NCI-H2227 (cell line): ENCODE measurements around the gene ARHGEF11.

Experiments used
- DNase-seq: peaks from one replicate; lab custom pipeline; 2025; ENCODE audit not compliant: unreplicated experiment; lab: John Stamatoyannopoulos, UW

The ARHGEF11 gene

GRCh38 chr1:156898971-156899664, 146.4 kb downstream of the ARHGEF11 start:
- no peak for DNase-seq

- DNase-seq: no peak
Measured at GRCh38 chr1:156898161-156898566, 147.4 kb downstream of the ARHGEF11 start.

- DNase-seq: no peak
Measured at GRCh38 chr1:156897078-156897825, 148.3 kb downstream of the ARHGEF11 start.

GRCh38 chr1:156896490-156897033, 149.0 kb downstream of the ARHGEF11 start:
- DNase-seq: no peak

GRCh38 chr1:156895927-156896326, 149.6 kb downstream of the ARHGEF11 start:
- DNase-seq: no peak

- no peak for DNase-seq
Measured at GRCh38 chr1:156895455-156895812, 150.1 kb downstream of the ARHGEF11 start.

- no peak for DNase-seq
Measured at GRCh38 chr1:156894711-156895454, 150.7 kb downstream of the ARHGEF11 start.

- DNase-seq: no peak
Measured at GRCh38 chr1:156894001-156894400, 151.5 kb downstream of the ARHGEF11 start.

- no peak for DNase-seq
Measured at GRCh38 chr1:156893048-156893953, 152.2 kb downstream of the ARHGEF11 start, which contains the start of gene PEAR1. TSS of gene PEAR1 (plus strand) at chr1:156893718. CDS start at chr1:156903927, 10,209 bp downstream.

GRCh38 chr1:156892190-156893047, 153.1 kb downstream of the ARHGEF11 start:
- DNase-seq: peak; percentile 94

- peak; percentile 87 for DNase-seq
Measured at GRCh38 chr1:156889802-156890580, 155.6 kb downstream of the ARHGEF11 start.

GRCh38 chr1:156887734-156888133, 157.8 kb downstream of the ARHGEF11 start:
- DNase-seq: peak; percentile 66

GRCh38 chr1:156887317-156887716, 158.2 kb downstream of the ARHGEF11 start:
- DNase-seq: peak; percentile 63

- DNase-seq: peak; percentile 28
Measured at GRCh38 chr1:156886583-156887281, 158.8 kb downstream of the ARHGEF11 start.

GRCh38 chr1:156885880-156886355, 159.6 kb downstream of the ARHGEF11 start:
- no peak for DNase-seq

- no peak for DNase-seq
Measured at GRCh38 chr1:156885314-156885713, 160.2 kb downstream of the ARHGEF11 start.
